HG03064 (cell line): ENCODE measurements around the gene VEGFA.

Experiments
- ATAC-seq: cut with Tn5 transposase; IDR thresholded peaks from one replicate; pipeline ENCODE4 v1.9.1; 2021; ENCODE audit warnings: low read depth; ENCODE audit not compliant: unreplicated experiment

VEGFA gene

DNA sequence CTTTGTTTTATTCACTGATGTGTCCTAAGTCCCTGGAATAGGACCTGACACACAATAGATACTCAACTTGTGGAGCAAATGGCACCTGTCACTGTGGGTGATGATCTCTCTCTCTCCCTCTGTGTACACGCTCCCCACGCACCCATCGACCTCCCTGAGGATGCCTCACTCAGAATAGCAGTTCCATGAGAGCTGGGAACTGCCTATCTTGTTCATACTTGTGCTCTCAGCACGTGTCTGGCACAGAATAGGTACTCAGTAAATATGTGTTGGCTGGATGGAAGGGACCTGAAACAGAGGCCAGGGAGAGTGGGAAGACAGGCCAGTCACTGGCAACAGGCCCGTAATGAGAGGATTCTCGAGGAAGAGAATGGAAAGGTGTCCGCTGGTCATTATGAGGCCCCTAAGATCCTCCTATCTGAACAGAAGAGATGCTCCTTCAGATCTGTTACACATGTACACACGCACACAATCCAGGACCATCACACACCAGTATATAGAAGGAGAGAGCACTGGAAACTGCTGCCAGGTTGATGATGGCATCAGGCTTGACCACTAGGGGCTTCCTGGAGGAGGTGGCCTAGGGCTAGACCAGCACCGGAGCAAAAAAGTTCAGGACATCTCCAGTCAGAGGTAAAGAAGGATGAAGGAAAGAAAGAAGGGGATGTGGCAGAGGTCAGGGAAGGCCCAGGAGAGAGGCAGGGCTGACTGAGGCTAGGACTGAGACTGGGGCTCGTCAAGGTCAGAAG is 30.9 kb downstream of the VEGFA start:
- ATAC-seq, result no peak

DNA sequence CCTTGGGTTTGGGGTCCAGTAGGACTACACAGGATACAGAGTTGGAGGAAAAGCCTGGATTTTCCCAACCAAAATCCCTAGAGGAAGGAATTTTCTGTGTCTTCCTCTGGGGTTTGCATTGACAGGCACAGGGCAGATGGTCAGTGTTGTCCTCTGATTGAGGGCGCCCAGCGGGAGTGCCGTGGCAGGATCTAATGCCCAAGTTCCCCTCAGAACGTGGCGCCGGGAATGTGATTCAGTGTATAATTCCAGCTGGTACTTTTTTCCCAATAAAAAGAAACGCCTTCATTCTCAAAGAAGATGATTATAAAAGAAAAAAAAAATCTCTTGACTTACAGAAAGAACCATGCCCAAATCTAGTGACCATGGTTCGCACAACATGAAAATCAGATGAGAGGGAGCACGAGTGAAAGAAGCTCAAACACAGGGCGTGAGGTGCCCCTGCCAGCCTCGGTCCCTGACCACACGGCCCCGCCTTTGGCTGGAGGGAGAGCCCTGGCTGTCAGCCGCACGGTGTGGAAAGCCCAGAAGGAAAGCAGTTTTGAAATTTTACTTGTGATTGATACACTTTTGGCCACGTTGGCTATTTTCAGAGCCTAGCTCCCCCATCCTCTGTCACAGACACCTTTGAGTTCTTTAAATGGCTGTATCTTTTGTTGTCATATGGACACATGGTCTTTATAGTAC is 31.6 kb downstream of the VEGFA start:
- ATAC-seq, result no peak

DNA sequence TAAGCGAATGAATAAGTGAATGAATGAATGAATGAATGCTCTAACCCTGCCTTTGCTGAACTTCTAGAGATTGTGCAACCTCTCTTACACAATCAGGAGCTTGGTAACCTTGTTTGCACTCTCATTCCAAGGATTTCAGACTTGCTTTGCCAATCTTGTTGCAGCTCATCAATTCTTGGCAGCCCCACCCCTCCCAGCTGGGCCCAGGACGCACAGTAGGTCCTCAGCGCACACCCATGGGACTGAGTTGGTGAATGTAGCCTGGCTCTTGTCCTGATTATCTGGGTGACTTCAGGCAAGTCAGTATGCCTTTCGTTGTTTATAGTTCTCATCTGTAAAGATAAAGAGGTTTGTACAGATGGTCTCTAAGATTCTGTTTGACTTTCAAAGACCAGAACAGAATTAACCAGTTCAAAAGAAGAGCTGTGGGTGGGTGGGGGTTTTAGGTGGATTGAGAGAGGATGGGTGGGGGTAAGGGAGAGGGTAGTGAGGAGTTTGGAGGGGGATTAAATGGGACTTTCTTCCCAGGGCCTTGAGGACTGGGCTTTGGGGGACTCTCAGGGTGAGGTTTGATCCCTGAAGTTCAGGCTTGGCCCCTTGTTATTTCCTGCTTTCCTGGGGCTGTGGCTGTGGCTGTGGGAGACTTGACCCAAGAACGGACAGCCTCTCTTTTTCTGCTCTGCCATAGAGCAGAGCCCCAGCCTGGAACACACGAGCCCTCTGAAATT is 33.2 kb downstream of the VEGFA start:
- ATAC-seq, result no peak

DNA sequence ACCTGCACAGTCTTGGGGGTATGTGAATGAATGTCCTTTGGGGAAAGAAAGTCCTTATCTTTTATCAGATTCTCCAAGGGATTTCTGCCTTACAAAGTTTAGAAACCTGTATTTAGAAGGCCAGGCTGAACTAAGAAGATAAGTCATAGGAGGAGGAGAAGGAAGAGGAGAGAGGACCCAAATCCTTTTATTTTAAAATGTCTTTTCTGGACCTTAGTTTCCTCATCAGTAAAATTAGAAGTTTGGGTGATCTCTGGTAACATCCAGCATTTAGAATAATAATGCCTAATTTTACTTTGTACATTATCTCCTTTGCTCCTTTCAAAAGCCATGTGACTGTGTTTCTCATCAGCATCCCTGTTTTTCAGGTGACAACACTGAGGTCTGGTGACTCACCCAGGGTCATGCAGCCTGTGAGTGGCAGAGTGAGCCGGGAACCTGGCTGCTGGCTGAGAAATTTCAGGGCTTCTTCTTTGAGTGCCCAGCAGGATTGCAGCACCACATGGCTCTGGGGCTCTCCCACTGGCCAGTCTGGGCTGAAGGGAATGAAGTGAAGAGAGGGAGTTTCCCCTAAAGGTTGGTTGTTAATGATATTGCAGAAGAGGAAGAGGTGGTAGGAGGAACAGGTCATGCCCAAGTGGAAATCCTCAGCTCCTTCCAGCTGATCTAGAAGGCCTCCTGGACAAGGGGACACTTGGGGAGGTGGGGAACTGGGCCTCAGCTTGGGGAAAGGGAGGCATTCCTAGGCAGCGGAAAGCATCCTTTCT is 34.0 kb downstream of the VEGFA start:
- no peak for ATAC-seq

DNA sequence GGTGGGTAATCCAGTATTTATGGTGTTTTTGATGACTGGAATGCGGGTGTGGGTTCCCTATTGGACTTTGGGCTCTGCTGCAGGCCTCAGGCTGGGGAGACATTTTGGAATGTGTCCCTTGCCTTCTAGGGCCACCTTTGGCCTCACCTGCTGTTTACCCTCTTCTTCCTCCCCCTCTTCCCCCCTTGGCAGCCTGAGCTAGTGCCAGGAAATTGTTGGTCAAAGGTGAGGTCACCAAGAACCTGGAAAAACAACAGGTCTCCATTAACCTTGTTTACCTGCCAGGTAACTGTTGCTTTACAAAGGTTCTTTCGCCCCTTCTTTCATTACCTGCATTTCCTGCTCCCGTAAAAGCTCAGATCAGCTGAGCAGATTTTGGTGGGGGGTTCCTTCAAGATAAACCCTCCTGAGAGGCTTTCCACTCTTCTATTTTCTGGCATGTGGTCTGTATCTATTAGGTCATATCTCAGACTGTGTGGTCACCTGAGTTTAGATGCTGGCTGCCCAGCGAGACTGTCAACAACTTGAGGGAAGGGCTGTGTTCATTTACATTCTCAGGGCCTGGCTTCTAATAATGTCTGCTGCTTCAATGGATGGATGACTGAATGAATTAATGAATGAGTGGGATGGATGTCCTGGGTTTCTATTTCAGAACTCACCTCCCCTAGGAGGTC is 34.7 kb downstream of the VEGFA start:
- ATAC-seq, result no peak

DNA sequence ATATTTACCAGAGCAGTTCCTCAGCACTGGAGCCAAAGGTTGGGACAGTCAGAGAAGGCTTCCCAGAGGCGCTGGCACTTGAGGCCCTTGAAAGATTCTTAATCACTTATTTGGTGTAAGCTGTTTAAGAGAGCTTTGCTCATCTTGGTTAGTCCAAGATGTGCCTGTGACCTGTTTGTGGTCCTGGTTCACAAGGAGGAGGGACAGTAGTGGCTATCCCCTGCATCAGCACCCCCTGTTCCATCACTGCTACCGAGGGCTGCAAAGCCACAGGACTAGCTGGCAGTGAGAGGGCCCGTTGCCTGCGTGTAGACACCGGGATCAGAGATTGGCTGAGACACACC is 35.7 kb downstream of the VEGFA start:
- ATAC-seq, result no peak

DNA sequence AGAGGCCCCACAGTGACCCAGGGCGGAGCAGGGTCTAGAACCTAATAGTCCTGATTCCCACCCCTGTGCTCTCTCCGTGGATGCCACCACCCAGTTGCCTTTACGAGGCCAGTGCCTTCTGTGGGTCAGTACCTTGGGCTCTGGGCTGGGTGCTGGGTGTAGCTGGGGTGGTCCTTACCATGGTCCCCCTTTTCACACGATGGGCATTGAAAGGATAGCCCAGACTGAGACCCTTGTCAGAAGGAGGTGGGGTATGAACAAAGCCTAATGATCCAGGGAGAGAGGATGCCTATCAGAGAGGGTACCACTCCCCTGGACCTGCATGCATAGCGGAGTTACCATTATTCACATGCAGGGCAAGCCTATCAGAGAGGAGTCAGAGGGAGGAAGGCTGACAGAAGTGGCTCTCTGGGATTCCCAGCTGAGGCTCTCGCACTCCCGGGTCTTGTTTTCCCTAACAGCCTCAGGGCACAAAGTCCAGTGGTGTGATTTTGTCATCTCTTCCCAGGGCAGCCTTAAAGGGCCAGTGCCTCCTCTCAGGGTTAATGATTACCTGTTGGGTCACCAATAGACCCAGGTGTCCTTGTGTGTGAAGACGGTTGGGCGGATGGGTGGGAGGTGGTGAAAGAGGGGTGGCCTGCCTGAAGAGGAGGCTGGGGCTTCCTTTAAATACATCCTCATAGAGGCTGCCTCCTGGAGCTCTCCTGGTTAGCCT is 36.2 kb downstream of the VEGFA start:
- no peak for ATAC-seq

DNA sequence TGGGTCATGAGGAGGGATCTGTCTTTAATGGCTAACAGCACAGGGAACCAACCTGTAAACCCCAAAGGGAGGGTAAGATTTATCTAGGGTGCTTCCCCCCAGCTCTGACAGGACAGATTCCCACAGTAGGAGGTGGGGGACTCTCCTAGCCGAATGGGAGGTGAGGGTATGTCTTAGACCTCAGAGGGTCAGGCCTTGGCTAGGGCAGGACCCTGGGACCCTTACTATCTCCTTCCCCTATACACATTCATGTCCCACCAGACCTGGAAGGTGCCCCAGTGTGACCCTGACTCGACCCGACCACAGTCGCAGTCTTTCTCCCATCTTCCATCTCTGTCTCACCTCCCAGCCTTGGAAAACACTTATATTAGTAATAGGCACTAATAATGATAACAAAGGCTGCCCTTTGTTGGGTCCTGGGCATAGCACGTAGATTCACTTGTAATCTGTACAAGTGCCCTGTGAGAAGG is 36.8 kb downstream of the VEGFA start:
- ATAC-seq, result no peak

DNA sequence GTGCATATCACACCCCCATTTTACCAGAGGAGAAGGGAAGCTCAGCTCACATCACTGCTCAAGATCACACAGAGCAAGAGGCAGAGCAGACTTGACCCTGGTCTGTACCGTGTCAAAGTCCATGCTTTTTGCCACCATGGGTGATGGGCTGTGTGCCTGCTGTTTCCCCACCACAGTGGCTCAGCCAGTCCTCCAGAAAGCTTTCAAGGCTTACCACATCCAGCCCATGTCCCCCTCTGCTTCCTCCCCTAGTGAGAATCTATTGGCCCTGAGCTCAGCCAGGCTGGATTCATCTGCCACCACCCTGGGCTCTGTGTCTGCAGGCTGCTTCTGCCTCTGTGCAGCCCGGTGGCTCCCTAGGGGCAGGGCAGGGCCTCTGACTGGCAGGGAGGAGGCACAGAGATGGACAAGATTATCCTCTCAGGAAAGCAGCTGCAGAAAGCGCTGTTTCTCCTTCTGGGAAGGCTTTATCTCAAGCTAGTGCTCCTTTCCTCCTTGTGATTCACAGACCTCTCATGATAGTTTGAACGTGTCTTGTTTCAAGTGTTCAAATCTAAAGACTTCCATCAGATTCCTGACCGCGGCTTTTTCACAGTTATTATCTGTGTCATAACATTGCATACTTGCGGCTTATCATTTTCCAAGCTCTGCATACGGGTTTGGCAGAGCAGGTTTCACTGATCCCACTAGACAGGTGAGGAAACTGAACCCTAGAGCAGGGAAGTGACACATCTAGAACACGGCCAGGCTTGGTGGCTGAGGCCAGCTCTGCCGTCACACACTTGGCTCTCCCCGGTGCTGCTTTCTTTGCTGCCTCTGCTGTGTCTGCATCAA is 37.4 kb downstream of the VEGFA start:
- ATAC-seq, result no peak

DNA sequence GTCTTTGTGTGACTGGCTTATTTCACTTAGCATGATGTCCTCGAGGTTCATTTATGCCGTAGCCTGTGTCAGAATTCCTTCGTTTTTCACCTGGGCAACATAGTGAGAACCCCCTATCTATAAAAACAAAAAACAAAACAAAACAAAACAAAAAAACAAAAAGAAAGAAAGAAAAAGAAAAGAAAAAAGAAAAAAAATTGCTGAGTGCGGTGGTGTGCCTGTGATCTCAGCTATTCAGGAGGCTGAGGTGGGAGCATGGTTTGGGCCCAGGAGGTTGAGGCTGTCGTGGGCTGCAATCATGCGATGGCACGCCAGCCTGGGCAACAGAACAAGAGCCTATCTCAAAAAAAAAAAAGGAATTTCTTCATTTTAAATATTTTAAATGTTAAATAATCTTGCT is 38.4 kb downstream of the VEGFA start:
- ATAC-seq, result no peak

DNA sequence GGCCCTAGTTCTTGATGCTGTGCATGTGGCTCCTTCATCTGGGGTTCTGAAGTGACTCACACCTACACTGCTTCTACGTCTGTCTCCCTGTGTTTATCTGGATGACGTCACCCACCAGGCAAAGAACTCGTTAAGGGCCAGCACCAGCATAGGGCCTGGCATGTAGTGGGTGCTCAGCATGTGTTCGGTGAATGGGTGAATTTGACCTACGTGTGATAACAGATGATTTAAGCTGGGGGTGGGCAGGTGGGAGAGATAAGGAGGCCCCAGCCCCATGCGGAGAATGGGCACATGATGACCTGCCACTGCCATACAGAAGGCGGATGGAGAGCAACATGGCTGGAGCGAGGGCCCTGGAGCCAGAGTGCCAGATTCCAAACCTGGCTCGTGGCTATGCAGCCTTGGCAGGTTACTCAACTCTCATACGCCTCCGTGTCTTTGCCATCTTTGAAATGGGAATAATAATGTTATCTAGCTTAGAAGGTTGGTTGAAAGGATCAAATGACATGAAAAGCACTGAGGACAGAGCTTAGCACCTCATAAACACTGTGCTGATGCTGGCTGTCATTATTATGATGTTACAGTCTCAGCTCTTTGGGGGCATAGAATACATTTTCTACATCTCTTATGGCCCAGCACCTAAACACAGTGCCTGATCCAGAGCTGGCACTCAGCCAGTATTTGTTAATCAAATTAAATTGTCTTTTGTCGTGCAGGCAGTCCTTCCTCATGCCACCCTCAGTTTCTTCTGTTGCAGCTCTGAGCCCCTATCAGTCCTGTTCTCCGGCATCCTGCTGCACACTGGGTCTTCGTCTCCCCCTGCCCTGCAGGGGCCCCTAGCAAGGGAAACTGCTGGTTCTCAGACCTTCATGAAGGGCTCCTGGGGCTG is 39.6 kb downstream of the VEGFA start:
- ATAC-seq, result no peak

DNA sequence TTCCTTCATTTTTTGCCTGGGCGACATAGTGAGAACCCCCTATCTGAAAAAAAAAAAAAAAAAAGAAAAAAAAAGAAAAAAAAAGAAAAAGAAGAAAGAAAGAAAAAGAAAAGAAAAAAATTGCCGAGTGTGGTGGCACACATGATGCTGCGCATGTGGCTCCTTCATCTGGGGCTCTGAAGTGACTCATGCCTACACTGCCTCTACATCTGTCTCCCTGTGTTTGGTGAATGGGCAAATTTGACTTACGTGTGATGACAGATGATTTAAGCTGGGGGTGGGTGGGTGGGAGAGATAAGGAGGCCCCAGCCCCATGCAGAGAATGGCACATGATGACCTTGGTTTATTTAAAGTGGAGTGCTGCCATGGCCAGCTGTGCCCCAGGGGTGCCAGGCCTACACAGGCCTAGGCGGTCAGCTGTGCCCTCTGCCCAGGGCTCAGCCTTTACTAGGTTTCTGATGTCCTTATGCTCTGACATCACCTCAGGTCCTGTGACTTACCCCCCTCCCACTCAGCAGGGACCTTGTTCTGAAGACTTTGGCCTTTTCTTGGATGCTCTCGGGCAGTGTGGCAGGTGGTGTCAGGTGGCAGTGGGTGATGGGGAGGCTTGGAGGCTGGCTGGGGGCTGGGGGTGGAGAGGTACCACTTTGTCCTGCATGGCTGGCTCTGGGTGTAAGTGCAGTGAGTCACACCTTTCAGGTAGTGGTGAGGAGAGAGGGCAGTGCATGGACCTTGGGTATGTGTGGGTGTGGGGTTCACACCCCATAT is 41.1 kb downstream of the VEGFA start:
- ATAC-seq, result no peak

DNA sequence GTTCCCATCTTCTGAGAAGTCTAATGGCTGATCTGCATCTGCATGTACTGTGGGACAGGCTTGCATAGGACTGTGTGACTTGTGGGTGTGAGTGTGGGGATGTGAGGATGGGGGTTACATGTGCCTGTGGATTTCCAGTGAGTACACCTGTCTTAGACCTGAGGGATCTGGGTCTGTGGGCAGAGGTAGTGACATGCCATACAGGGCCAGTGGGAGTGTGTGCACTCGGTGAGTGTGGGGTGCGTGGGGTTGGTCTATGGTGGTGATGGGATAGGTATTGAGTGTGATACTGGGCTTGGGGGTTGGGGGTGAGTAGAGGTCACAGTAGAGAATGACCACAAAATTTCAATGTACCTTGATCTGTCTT is 41.7 kb downstream of the VEGFA start:
- no peak for ATAC-seq

DNA sequence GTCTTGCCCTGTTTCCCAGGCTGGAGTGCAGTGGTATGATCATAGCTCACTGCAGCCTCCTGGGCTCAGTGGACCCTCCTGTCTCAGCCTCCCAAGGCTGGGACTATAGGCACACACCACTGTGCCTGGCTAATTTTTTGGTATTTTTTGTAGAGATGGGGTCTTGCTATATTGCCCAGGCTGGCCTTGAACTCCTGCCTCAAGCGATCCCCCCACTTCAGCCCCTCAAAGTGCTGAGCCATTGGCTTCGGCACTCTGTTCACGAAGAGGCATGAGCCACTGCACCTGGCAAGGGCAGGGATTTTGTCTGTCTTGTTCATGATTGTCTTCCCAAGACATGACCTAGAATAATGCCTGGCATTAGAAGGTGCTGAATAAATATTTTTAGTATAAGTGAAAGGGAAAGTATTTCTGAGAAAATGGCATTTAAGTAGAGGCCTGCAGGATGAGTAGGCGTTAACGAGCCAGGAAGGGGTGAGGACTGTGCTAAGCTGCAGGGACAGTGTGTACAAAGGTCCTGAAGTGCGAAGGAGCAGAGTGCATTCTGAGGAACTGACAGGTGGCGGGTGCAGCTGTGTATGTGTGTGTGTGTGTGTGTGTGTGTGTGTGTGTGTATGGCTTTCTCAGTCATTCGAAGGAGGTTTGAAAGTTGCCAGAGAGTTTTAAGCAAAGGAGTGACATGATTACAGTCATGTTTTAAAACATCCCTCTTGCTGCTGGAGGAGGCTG is 43.0 kb downstream of the VEGFA start:
- no peak for ATAC-seq

DNA sequence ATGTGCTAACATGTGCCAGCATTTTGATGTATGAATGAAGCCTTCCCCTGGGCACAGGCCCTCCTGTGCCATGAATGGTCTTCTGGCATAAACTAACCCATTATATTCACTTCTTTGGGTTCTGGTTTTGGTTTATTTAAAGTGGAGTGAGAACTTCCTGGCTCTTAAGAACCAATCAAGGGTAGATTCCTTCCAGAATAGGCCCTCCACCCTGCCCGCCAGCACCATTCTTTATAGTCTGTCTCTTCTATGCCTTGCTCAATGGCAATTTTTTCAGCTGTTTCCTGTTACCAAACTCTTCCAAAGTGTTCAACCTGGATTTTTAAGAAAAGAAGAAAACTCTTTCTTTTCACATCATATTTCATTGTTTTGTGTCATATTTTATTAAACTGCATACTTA is 44.1 kb downstream of the VEGFA start:
- ATAC-seq, result no peak

DNA sequence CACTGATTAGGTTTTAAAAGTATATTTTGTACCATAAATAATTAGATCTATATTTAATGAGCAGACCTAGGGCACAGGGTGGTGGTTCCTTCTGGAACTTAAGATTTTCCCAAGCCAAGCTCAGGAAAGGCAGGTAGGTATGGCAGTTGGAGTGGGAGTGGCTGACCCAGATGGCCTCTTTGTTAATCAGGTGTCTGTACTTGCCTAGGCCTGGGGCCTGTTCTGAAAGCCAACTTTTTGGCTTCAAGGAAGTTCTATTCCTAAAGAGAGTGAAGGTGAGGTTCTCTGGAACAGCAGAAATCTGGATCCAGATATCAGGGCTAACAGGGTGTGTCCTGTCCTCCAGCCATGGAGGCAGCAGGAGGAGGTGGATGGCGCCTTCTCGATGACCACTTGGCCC is 44.9 kb downstream of the VEGFA start:
- ATAC-seq, result no peak

DNA sequence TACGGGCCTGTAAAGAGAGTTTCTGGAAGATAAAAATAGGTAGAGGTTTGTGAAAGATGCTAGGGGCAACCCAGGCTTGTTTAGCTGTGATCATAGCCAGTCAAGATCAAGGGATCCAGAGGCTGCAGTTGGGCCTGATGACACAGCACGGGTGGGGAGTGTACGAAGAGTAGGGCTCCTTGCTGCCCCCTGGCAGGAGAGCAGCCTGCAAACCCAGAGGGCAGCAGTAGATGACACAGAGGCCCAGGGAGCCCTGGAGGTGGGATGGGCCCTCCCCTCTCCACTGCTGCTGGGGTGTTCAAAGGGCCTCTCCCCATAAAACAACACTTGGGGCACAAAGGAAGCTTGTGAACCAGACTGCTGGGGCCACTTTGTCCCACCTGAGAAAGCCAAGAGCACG is 47.2 kb downstream of the VEGFA start:
- ATAC-seq, result no peak
